GM18502 (cell line): ENCODE results near the gene OR6K2.
"Not testable (repeated sequence)": the region's sequence is repeated elsewhere in the genome, so short reads cannot be mapped to it uniquely, and the experiment has no call there.

Source experiments
- ATAC-seq: cut with Tn5 transposase; IDR thresholded peaks from one replicate; pipeline ENCODE4 v1.9.1; 2021; ENCODE audit warnings: mild to moderate bottlenecking; ENCODE audit not compliant: unreplicated experiment, poor library complexity

Gene OR6K2

GRCh38 chr1:158700552-158700951 is at the start of gene OR6K2:
Gene OR6K2 (minus strand): TSS chr1:158700652. CDS start chr1:158700652, 0 bp downstream.
- no peak for ATAC-seq

GRCh38 chr1:158735848-158736247 is 35.4 kb upstream of the OR6K2 start:
- no peak for ATAC-seq

GRCh38 chr1:158732524-158732923 is 32.1 kb upstream of the OR6K2 start:
- ATAC-seq, result no peak

GRCh38 chr1:158731707-158732106 is 31.3 kb upstream of the OR6K2 start:
- ATAC-seq, result no peak

- no peak for ATAC-seq
Observed at GRCh38 chr1:158730453-158730852, 30.0 kb upstream of the OR6K2 start.

- ATAC-seq, result no peak
Observed at GRCh38 chr1:158728510-158729225, 28.2 kb upstream of the OR6K2 start.

GRCh38 chr1:158724442-158724841 is 24.0 kb upstream of the OR6K2 start:
- ATAC-seq, result no peak

GRCh38 chr1:158720620-158721019 is 20.2 kb upstream of the OR6K2 start, which contains the start of gene OR6K3:
Gene OR6K3 (minus strand): TSS chr1:158720720. CDS start chr1:158718115, 2,605 bp downstream.
- ATAC-seq, result no peak

GRCh38 chr1:158719664-158720063 is 19.2 kb upstream of the OR6K2 start:
- no peak for ATAC-seq

- ATAC-seq, result no peak
Observed at GRCh38 chr1:158717344-158717743, 16.9 kb upstream of the OR6K2 start.

- ATAC-seq, result peak; percentile 44
Observed at GRCh38 chr1:158716335-158716734, 15.9 kb upstream of the OR6K2 start.

- no peak for ATAC-seq
Observed at GRCh38 chr1:158714754-158715153, 14.3 kb upstream of the OR6K2 start.

GRCh38 chr1:158711098-158711497 is 10.6 kb upstream of the OR6K2 start:
- ATAC-seq, result no peak

- ATAC-seq, result no peak
Observed at GRCh38 chr1:158706096-158706495, 5.6 kb upstream of the OR6K2 start.

- ATAC-seq, result no peak
Observed at GRCh38 chr1:158694596-158694995, 5.9 kb downstream of the OR6K2 start.

GRCh38 chr1:158692356-158692755 is 8.1 kb downstream of the OR6K2 start:
- ATAC-seq, result no peak

GRCh38 chr1:158691907-158692306 is 8.5 kb downstream of the OR6K2 start:
- ATAC-seq, result no peak

- not testable (repeated sequence) for ATAC-seq
Observed at GRCh38 chr1:158691149-158691548, 9.3 kb downstream of the OR6K2 start.

GRCh38 chr1:158689875-158690274 is 10.6 kb downstream of the OR6K2 start:
- ATAC-seq, result no peak

GRCh38 chr1:158689110-158689509 is 11.3 kb downstream of the OR6K2 start:
- no peak for ATAC-seq

GRCh38 chr1:158688343-158688742 is 12.1 kb downstream of the OR6K2 start:
- not testable (repeated sequence) for ATAC-seq

- ATAC-seq, result no peak
Observed at GRCh38 chr1:158687037-158687436, 13.4 kb downstream of the OR6K2 start.
